HG02588 (cell line): Measurements from ENCODE around the gene ARHGEF17.
A peak's percentile ranks its signal among the peaks of the same experiment; 100 is the strongest.

Experiments
- ATAC-seq: cut with Tn5 transposase; IDR thresholded peaks from one replicate; pipeline ENCODE4 v1.9.1; 2021; ENCODE audit warnings: mild to moderate bottlenecking, moderate library complexity; ENCODE audit not compliant: unreplicated experiment

The ARHGEF17 gene

GRCh38 chr11:73379189-73379880 lies 71.3 kb downstream of the ARHGEF17 start:
- no peak for ATAC-seq

- no peak for ATAC-seq
These were observed 72.3 kb downstream of the ARHGEF17 start for GRCh38 chr11:73380331-73380730.

- no peak for ATAC-seq
These were observed 72.9 kb downstream of the ARHGEF17 start for GRCh38 chr11:73380897-73381410.

DNA sequence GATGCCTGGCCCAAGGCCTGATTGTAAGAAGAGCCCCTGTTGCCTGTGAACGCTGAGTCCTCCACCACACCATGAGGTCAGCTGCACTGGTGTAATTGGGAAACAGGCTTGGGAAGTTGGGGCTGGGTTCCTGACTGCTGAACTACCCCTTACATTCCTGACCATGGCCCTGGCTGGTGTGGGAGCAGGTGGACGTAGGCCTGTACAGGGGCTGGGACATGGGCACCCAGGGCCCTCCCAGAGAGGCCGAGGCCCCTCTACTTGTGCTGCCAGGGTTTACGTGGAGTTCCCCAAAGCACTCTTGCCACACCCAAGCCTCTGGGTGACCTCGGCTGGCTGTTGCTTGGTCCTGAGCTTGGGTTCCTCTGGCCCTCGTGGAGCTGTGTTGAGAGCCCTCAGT lies 73.5 kb downstream of the ARHGEF17 start:
- no peak for ATAC-seq

GRCh38 chr11:73382183-73382582 lies 74.1 kb downstream of the ARHGEF17 start:
- ATAC-seq, result no peak

DNA sequence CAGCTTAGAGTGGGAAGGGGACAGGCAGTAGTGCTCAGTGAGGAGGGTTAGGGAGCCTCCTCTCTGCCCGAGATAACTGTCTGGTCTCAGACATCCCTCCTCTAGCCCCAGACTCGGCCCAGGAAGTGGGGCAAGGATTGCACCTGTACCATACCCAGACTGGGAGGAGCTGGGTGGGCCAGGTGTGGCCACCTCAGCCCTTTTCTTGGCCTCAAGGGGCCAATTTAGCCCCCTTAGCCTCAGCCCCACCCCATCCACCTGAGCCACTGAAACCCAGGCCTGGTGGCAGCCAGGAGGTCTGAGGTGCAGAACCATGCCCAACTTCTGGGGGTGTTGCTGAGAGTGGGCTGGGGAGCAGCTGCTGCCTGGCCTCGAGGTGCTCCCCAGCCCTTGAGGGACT lies 74.7 kb downstream of the ARHGEF17 start:
- ATAC-seq, result no peak

- no peak for ATAC-seq
These were observed 75.4 kb downstream of the ARHGEF17 start for GRCh38 chr11:73383249-73384124.

- no peak for ATAC-seq
These were observed 76.0 kb downstream of the ARHGEF17 start for GRCh38 chr11:73384125-73384441.

DNA sequence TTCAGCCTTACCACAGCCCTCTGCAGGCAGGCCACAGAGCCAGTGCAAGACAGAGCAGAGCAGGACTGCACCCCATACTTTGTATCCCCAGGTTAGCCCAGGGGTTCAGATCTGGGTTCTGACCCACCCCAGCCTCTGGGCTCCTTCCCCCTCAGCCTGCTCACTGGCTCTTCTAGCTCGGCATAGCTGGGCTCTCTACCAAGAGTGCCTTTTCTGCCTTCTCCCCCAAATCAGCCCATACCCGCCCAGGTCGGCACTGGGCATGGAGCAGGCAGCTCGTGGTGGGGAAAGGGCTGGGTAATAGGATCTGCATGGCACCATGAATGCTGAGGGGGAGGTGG lies 76.4 kb downstream of the ARHGEF17 start:
- no peak for ATAC-seq

GRCh38 chr11:73384872-73385689 lies 77.0 kb downstream of the ARHGEF17 start:
- ATAC-seq, result peak; percentile 41

- ATAC-seq, result no peak
These were observed 77.9 kb downstream of the ARHGEF17 start for GRCh38 chr11:73386016-73386415.

GRCh38 chr11:73386546-73386945 lies 78.5 kb downstream of the ARHGEF17 start:
- no peak for ATAC-seq

DNA sequence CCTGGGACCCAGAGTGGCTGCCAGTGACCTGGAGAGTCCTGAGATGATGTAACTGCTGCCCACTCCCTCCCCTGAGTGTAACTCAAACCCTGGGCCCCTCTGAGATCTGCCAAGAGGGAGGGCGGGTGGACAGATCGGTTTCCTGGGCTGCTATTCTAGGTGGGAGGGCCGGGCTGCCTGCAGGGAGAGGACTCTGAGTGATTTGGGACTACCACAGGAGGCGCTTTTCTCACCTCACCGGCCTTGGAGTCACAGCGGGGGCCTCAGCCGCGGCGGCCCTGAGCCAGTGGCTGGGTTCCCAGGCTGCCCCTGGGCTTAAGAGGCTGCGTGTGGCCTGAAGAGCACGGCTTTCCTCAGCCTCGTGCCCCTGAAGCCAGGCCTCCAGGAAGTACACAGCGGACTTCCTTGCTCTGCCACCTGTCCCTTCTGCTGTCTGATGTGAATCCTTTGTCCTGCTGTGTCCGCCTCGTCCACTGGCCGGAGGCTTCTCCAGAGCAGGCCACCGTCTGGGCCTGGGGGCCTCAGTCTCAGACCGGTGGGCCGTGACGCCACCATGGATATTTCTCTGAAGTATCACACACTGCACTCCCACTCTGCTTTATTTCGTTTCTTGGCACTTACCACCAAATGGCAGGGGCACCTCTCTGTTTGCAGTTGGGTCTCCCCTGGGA lies 79.7 kb downstream of the ARHGEF17 start:
- no peak for ATAC-seq

- ATAC-seq, result no peak
These were observed 80.4 kb downstream of the ARHGEF17 start for GRCh38 chr11:73388265-73389133.

- ATAC-seq, result no peak
These were observed 81.1 kb downstream of the ARHGEF17 start for GRCh38 chr11:73389134-73389525.

DNA sequence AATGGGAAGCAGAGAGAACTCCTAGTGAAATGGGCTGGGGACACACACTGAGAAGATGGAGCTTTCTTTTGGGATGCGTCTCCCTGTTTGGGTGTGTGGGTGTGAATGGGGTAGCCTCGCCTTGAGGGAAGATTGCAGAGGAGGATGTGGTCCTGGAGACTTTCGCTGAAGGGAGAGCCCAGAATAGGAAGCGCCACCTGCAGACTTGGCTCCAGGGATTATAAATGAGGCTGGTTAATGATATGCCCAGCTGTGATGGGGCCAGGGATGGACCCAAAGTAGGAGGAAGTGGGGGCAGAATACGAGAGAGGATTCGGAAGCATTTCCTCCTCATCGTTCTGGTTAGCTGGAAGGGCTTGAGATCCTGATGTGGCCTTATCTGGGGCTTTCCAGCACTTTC lies 81.8 kb downstream of the ARHGEF17 start:
- no peak for ATAC-seq

- ATAC-seq, result no peak
These were observed 82.8 kb downstream of the ARHGEF17 start for GRCh38 chr11:73390601-73391565.

DNA sequence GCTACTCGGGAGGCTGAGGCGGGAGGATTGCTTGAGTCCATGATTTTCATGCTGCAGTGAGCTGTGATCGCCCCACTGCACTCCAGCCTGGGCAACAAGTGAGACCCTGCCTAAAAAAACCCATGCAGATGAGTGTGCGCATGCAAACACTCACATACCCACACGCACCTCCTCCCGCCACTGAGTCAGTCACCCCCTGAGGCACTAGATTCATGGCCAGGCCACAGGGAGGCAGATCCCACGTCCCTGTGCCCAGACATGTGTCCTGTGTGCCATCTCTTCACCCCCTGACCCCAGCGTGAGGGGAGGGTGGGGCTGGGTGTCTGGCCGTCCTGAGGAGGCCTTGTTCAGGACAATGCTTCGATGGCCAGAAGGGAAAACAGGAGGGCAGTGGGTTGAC lies 83.6 kb downstream of the ARHGEF17 start:
- ATAC-seq, result no peak
